Ishikawa (cell line): Measurements from ENCODE around the gene TGIF2.

ENCODE experiments used
- EP300 ChIP-seq: IDR thresholded peaks from 2 replicates; pipeline ENCODE4 v1.6.1; 2012; ENCODE audit warnings: borderline replicate concordance
- RAD21 ChIP-seq: IDR thresholded peaks from 2 replicates; pipeline ENCODE4 v1.6.1; 2012; ENCODE audit warnings: low read depth
- TF ChIP-seq, protein P1 (sequence below): IDR thresholded peaks from 2 replicates; pipeline ENCODE4 v1.6.1; 2012

- TF ChIP-seq EP300 (no peak), RAD21 (no peak)
- TF ChIP-seq, protein P1, sequence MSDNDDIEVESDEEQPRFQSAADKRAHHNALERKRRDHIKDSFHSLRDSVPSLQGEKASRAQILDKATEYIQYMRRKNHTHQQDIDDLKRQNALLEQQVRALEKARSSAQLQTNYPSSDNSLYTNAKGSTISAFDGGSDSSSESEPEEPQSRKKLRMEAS = no peak
Measured at GRCh38 chr20:36611625-36612024, 38.2 kb downstream of the TGIF2 start.
